Adrenal gland (tissue), 12 donors: ENCODE data around the gene NIBAN1. TPM values are rescaled to one million over a fixed set of nuclear protein-coding genes. Genes with fewer than 3 reads are reported as not detected.
"Not testable (repeated sequence)": the region's sequence is repeated elsewhere in the genome, so short reads cannot be mapped to it uniquely, and the experiment has no call there.

Experiments
- DNase-seq, 7 donors: peaks; one replicate each; pipeline ENCODE4 v3.0.0-alpha.2; 2019 to 2020
- H3K27ac ChIP-seq, 5 donors: fragments of 200-600 bp; sonication (generic) in 4 of 5; 1 replicate in 3 of 5; 2 replicates in 2 of 5; pipeline versions ENCODE4 v1.5.1 to v1.8.0; 2016 to 2020; ENCODE audit warnings: mild to moderate bottlenecking in 1 of 5
- H3K27me3 ChIP-seq: fragments of 200-600 bp; 2 replicates; pipeline ENCODE4 v1.8.0; 2021
- H3K36me3 ChIP-seq, 2 donors: fragments of 200-600 bp; replicated peaks in 1 of 2; 1 replicate in 1 of 2; 2 replicates in 1 of 2; pipeline versions ENCODE4 v1.5.1 to v1.8.0; 2018 to 2022
- H3K4me1 ChIP-seq, 2 donors: fragments of 200-600 bp; replicated peaks in 1 of 2; 1 replicate in 1 of 2; 2 replicates in 1 of 2; pipeline versions ENCODE4 v1.5.1 to v1.8.0; 2018 to 2021
- H3K4me3 ChIP-seq, 4 donors: fragments of 200-600 bp; sonication (generic) in 3 of 4; one replicate each; pipeline ENCODE4 v1.5.1; 2016 to 2018
- H3K9me3 ChIP-seq, 3 donors: fragments of 200-600 bp; sonication (generic) in 1 of 3; replicated peaks in 1 of 3; 1 replicate in 2 of 3; 2 replicates in 1 of 3; pipeline versions ENCODE4 v1.5.1 to v1.8.0; 2016 to 2021
- POLR2A ChIP-seq, 2 donors: fragments of 450-650 bp; IDR thresholded peaks; one replicate each; pipeline ENCODE4 v1.6.1; 2017; ENCODE audit warnings: antibody characterized with exemption in 2 of 2, mild to moderate bottlenecking in 2 of 2, moderate library complexity in 1 of 2
- WGBS, 4 donors: extraction: QIAGEN DNeasy Blood & Tissue Kit in 2 of 4; methylation state at CpG; one replicate each; pipeline versions ENCODE4 v1.1.5 to v1.1.7; 2013 to 2017; 5-methylcytosine and 5-hydroxymethylcytosine counted together
- intact Hi-C, 2 donors: fragments of 100-400 bp; cut with DNase I; formaldehyde crosslinking; loops; one replicate each; pipeline versions ENCODE4 v1.14.1 to v1.15.0; 2022 to 2023
- polyA plus RNA-seq, 3 donors: library from polyadenylated mRNA; stranded (reverse); fragments of 200-250 nt in 2 of 3; fragments of 350-450 nt in 1 of 3; fragmentation: Illumina TruSeq in 1 of 3; extraction: RNeasy Lipid Tissue Mini Kit (QIAGEN cat#74804) in 1 of 3; gene quantifications; one replicate each; pipeline ENCODE4 v1.2.3, GENCODE V29; 2013 to 2014
- total RNA-seq, 9 donors: library from RNA; depleted of rRNA in 4 of 9; stranded (reverse); fragments of >200 nt in 4 of 9; fragments of 120-200 nt in 1 of 9; fragmentation: NEBNext Ultra II Directional in 1 of 9; extraction: Animal tissue kit (Norgen Biotek cat#: 25700) in 1 of 9; gene quantifications; one replicate each; pipeline versions ENCODE4 v1.1.0 to v1.2.4, GENCODE V29; 2013 to 2023
- TF ChIP-seq, protein P1 (sequence below), 6 experiments: fragments of 450-650 bp in 4 of 6; fragments of 200-600 bp in 2 of 6; sonication (generic) in 1 of 6; IDR thresholded peaks; 1 replicate in 5 of 6; 2 replicates in 1 of 6; pipeline versions ENCODE4 v1.5.1 to v1.8.0; 2016 to 2021; ENCODE audit warnings: antibody characterized with exemption in 6 of 6, mild to moderate bottlenecking in 2 of 6, moderate library complexity in 1 of 6
- donor health status: healthy with polysubstance abuse.
- donor health status: Bipolar disorder and iron deficiency.
- donor health status: DM: yes; HTN: yes; CAD: no.
- donor health status: DM: no; HTN: no; CAD: no.
- donor health status: DM: no; HTN: no; CAD: no.
- donor health status: DM: yes; HTN: yes; CAD: no.

Gene NIBAN1
- total and polyA plus RNA-seq, 12 donors, result 2.3 to 30.6 (median 11.2) TPM

DNA sequence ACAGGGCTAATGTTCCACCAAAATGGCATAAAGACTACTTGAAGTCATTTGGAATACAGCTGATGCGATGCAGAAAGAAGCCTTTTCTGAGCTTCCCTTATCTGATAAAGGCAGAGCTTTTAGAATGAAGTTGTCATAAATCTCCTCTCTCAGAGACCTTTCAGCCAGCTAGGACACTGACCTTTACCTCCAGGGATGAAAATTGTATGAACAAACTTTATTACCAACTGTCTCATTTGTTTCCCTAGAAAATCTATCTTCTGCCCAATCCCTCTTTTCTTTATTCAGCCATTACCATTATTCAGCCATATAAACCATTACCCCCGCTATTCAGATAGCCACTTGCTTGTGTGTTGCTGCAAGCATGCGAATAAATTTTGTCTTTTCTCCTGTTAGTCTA lies 41.3 kb upstream of the NIBAN1 start:
- intact Hi-C loops, result no loop called here
- no peak for DNase-seq
- no peak overlapping the region for H3K27ac ChIP-seq

DNA sequence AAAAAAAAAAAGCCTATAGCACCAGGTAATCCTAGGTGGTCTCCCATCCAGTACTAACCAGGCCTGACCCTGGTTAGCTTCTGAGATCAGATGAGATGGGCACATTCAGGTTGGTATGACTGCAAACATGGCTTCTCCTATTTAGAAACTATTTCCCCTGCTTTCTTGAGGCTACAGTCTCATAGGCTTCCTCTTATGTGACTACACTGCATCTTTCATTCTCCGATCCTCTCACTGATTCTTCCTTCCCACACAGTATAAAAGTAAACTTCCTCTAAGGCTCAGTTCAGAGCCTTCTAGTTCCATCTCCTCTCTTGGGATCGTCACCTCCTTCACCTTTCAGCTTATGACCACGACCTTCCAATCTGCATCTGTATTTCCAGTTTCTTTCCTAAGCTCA lies 40.6 kb upstream of the NIBAN1 start:
- TF ChIP-seq POLR2A (IDR thresholded peaks at IDR 0.05), result no peak
- TF ChIP-seq, protein P1, sequence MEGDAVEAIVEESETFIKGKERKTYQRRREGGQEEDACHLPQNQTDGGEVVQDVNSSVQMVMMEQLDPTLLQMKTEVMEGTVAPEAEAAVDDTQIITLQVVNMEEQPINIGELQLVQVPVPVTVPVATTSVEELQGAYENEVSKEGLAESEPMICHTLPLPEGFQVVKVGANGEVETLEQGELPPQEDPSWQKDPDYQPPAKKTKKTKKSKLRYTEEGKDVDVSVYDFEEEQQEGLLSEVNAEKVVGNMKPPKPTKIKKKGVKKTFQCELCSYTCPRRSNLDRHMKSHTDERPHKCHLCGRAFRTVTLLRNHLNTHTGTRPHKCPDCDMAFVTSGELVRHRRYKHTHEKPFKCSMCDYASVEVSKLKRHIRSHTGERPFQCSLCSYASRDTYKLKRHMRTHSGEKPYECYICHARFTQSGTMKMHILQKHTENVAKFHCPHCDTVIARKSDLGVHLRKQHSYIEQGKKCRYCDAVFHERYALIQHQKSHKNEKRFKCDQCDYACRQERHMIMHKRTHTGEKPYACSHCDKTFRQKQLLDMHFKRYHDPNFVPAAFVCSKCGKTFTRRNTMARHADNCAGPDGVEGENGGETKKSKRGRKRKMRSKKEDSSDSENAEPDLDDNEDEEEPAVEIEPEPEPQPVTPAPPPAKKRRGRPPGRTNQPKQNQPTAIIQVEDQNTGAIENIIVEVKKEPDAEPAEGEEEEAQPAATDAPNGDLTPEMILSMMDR (IDR thresholded peaks at IDR 0.05), result no peak
- Histone ChIP-seq H3K4me3 (no peak overlapping the region), H3K9me3 (no peaks in the 10 kb centered on the region), H3K27ac (no peak overlapping the region), H3K4me1 (peaks cover 0 to 7% of the 10 kb centered on the region in 2 donors), H3K36me3 (no peaks in the 10 kb centered on the region), H3K27me3 (no peaks in the 10 kb centered on the region)
- DNase-seq, result no peak
- 66 to 73% (median 70%) methylated on average over 3 of the region's 3 CpGs for WGBS, 4 donors
- intact Hi-C loops, result no loop called here

More for the DNA sequence above, 41.3 kb upstream of the NIBAN1 start:
- Histone ChIP-seq H3K4me1 (peaks cover 0 to 7% of the 10 kb centered on the region in 2 donors), H3K9me3 (no peaks in the 10 kb centered on the region), H3K36me3 (no peaks in the 10 kb centered on the region), H3K4me3 (no peak overlapping the region), H3K27me3 (no peaks in the 10 kb centered on the region)
- 69 to 81% (median 73%) methylated on average over 3 of the region's 3 CpGs for WGBS, 4 donors
- TF ChIP-seq, protein P1 (IDR thresholded peaks at IDR 0.05), result no peak
- TF ChIP-seq POLR2A (IDR thresholded peaks at IDR 0.05), result no peak

DNA sequence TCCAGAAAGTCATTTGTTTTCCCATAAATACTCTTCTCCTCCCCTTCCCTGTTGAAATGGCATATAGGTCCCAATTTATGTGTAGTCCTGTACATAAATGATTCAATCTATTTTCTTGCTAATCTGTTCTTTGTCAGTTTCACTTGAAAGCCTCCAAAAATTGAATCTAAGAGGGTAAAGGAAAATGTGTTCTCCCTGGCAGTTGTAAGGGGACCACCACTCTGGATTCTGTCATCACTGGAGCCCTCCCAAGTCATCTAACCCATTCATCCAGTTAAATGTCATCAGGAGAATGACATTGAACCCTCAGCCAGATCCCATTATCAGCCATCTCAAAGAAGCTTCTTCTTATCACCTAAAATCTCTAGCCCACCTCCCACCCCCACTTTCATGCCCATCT lies 36.1 kb upstream of the NIBAN1 start:
- no peaks in the 10 kb centered on the region for H3K9me3 ChIP-seq
- H3K4me1 ChIP-seq, result peaks cover 0 to 1% of the 10 kb centered on the region in 2 donors
- H3K27ac ChIP-seq, result no peak overlapping the region
- H3K27me3 ChIP-seq, result no peaks in the 10 kb centered on the region
- intact Hi-C loops, result no loop called here
- no peak overlapping the region for H3K4me3 ChIP-seq
- H3K36me3 ChIP-seq, result no peaks in the 10 kb centered on the region
- TF ChIP-seq, protein P1 (IDR thresholded peaks at IDR 0.05), result no peak
- no peak for TF ChIP-seq POLR2A (IDR thresholded peaks at IDR 0.05)
- no peak for DNase-seq

DNA sequence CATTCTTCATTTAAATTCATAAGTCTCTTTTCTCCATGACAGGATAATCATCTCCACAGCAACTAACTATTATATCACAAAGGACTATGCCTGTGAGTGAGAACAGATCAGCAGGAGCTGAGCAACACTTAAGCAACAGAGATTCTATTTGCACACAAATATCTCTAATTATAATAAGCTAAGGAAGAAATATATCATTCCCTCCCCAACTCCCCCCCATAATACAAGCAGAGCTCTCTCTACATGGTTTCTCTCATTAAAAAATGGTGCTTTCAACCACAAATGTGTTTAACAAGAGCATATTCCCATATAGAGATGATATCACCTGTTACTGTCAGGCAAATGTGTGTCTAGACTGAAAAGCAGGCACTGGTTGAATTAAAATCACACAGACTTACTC lies 34.5 kb upstream of the NIBAN1 start:
- intact Hi-C loops, result no loop called here
- Histone ChIP-seq H3K4me1 (no peaks in the 10 kb centered on the region), H3K27ac (no peak overlapping the region), H3K9me3 (no peaks in the 10 kb centered on the region), H3K27me3 (no peaks in the 10 kb centered on the region), H3K36me3 (no peaks in the 10 kb centered on the region), H3K4me3 (no peak overlapping the region)
- DNase-seq, result no peak
- TF ChIP-seq, protein P1 (IDR thresholded peaks at IDR 0.05), result no peak
- no peak for TF ChIP-seq POLR2A (IDR thresholded peaks at IDR 0.05)

DNA sequence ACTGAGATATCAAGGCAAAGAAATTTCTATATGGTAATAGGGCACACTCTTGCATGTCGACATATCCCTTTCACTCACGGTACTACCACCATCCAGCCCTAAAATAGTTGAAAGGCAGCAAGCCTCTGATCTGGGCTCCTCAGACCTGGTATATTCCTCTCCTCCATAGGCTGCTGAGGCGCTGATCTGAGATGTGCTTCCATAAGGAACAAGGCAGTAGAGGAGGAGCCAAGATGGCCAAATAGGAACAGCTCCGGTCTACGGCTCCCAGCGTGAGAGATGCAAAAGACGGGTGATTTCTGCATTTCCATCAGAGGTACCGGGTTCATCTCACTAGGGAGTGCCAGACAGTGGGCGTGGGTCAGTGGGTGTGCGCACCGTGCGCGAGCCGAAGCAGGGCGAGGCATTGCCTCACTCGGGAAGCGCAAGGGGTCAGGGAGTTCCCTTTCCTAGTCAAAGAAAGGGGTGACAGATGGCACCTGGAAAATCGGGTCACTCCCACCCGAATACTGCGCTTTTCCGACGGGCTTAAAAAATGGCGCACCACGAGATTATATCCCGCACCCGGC lies 27.1 kb upstream of the NIBAN1 start:
- H3K9me3 ChIP-seq, intact Hi-C loops, H3K4me1 ChIP-seq, H3K36me3 ChIP-seq, DNase-seq, H3K27ac ChIP-seq, H3K4me3 ChIP-seq, H3K27me3 ChIP-seq: not testable (repeated sequence)
- WGBS, 4 donors, result 92 to 93% (median 92%) methylated on average over 15 to 26 of the region's 26 CpGs

DNA sequence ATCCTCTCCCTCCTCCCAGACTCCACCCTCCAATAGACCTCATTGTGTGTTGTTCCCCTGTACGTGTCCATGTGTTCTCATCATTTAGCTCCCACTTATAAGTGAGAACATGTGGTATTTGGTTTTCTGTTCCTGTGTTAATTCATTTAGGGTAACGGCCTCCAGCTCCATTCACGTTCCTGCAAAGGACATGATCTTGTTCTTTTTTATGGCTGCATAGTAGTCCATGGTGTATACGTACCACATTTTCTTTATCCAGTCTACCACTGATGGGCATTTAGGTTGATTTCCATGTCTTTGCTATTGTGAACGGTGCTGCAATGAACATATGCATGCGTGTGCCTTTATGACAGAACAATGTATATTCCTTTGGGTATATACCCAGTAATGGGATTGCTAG lies 25.7 kb upstream of the NIBAN1 start:
- WGBS, 4 donors, result 86 to 92% (median 92%) methylated on average over 6 of the region's 6 CpGs
- DNase-seq, intact Hi-C loops, H3K4me1 ChIP-seq, H3K4me3 ChIP-seq, H3K27me3 ChIP-seq, H3K27ac ChIP-seq, H3K36me3 ChIP-seq, H3K9me3 ChIP-seq: not testable (repeated sequence)
